GM12878 (cell line): ENCODE data around the gene FAM98C. TPM values are rescaled to one million over a fixed set of nuclear protein-coding genes. Genes with fewer than 3 reads are reported as not detected.

ENCODE experiments used
- ASH2L ChIP-seq: fragments of 300-600, 200-600 bp; sonication (generic); IDR thresholded peaks from 2 replicates; pipeline ENCODE4 v1.6.1; 2017; ENCODE audit warnings: low read depth, mild to moderate bottlenecking, borderline replicate concordance
- BCL11A ChIP-seq: IDR thresholded peaks from 2 replicates; pipeline ENCODE4 v1.6.1; 2011; ENCODE audit warnings: low read depth, low read length
- EED ChIP-seq: sonication (generic); IDR thresholded peaks from 2 replicates; pipeline ENCODE4 v1.6.1; 2016; ENCODE audit warnings: antibody characterized with exemption, low read depth
- EGR1 ChIP-seq, 2 experiments: IDR thresholded peaks; 1 replicate in 1 of 2; 2 replicates in 1 of 2; pipeline ENCODE4 v1.6.1; 2011 to 2012; ENCODE audit warnings: low read depth in 2 of 2, low read length in 2 of 2, borderline replicate concordance in 1 of 2, mild to moderate bottlenecking in 1 of 2, moderate library complexity in 1 of 2
- HDGF ChIP-seq: fragments of 450-650 bp; IDR thresholded peaks from 2 replicates; pipeline ENCODE4 v1.6.1; 2016; ENCODE audit warnings: antibody characterized with exemption
- JUND ChIP-seq: IDR thresholded peaks from 2 replicates; pipeline ENCODE4 v1.6.1; 2012; ENCODE audit warnings: low read depth, mild to moderate bottlenecking, low read length, improper control_type of control experiment, moderate library complexity
- KDM1A ChIP-seq: fragments of 200-600 bp; sonication (generic); IDR thresholded peaks from 2 replicates; pipeline ENCODE4 v1.6.1; 2016; ENCODE audit warnings: borderline replicate concordance
- MEF2B ChIP-seq: fragments of 450-650 bp; IDR thresholded peaks from 2 replicates; pipeline ENCODE4 v1.6.1; 2018; ENCODE audit warnings: mild to moderate bottlenecking, moderate library complexity; ENCODE audit not compliant: partially characterized antibody, poor library complexity, severe bottlenecking
- MYC ChIP-seq: IDR thresholded peaks from 2 replicates; pipeline ENCODE4 v1.6.1; 2011; ENCODE audit warnings: mild to moderate bottlenecking, low read length, moderate library complexity, inconsistent platforms; ENCODE audit not compliant: insufficient read depth, insufficient replicate concordance, insufficient read length, severe bottlenecking
- NFIC ChIP-seq: IDR thresholded peaks from 2 replicates; pipeline ENCODE4 v1.6.1; 2012; ENCODE audit warnings: low read depth, mild to moderate bottlenecking, inconsistent platforms, low read length, moderate library complexity
- NFYA ChIP-seq: IDR thresholded peaks from 2 replicates; pipeline ENCODE4 v1.6.1; 2011; ENCODE audit warnings: low read depth, mild to moderate bottlenecking, low read length, improper control_type of control experiment, borderline replicate concordance
- NR2F1 ChIP-seq: fragments of 450-650 bp; conservative IDR thresholded peaks from 2 replicates; pipeline ENCODE4 v1.6.1; 2017; ENCODE audit warnings: mild to moderate bottlenecking
- RBBP5 ChIP-seq: fragments of 200-600 bp; sonication (generic); conservative IDR thresholded peaks from 2 replicates; pipeline ENCODE4 v1.6.1; 2016
- RELA ChIP-seq: fragments of 450-650 bp; IDR thresholded peaks from 2 replicates; pipeline ENCODE4 v1.8.0; 2014; ENCODE audit warnings: borderline replicate concordance; ENCODE audit not compliant: partially characterized antibody
- SP1 ChIP-seq: IDR thresholded peaks from one replicate; pipeline ENCODE4 v1.6.1; 2011; ENCODE audit warnings: low read depth, low read length
- ZNF217 ChIP-seq: fragments of 450-650 bp; IDR thresholded peaks from 2 replicates; pipeline ENCODE4 v1.6.1; 2017; ENCODE audit warnings: antibody characterized with exemption, mild to moderate bottlenecking
- ZSCAN29 ChIP-seq: fragments of 450-650 bp; IDR thresholded peaks from 2 replicates; pipeline ENCODE4 v1.6.1; 2017; ENCODE audit warnings: mild to moderate bottlenecking, moderate library complexity
- polyA plus RNA-seq, 11 experiments: library from polyadenylated mRNA; depleted of rRNA in 4 of 11; unstranded in 6 of 11; stranded (reverse) in 5 of 11; fragments of >200 nt; fragmentation: Nextera tagmentation in 4 of 11; fragmentation: Illumina TruSeq in 1 of 11; extraction: Ambion mirVana in 4 of 11; extraction: Trizol in 1 of 11; gene quantifications; 1 replicate in 1 of 11; 2 replicates in 10 of 11; pipeline versions ENCODE4 v1.2.1 to v1.2.3, GENCODE V29; 2011 to 2016; ENCODE audit warnings: inconsistent platforms in 2 of 11, missing spikeins in 2 of 11, low read depth in 1 of 11
- total RNA-seq, 4 experiments: library from RNA; depleted of rRNA in 3 of 4; stranded (reverse); fragments of >200 nt in 3 of 4; fragmentation: Illumina TruSeq in 1 of 4; extraction: Trizol in 1 of 4; gene quantifications; 2 replicates each; pipeline versions ENCODE4 v1.2.1 to v1.2.3, GENCODE V29; 2013 to 2021
- TF ChIP-seq, protein P1 (sequence below): IDR thresholded peaks from 2 replicates; pipeline ENCODE4 v1.6.1; 2012; ENCODE audit warnings: low read length, inconsistent platforms
- TF ChIP-seq, protein P2 (sequence below): fragments of 450-650 bp; IDR thresholded peaks from 2 replicates; pipeline ENCODE4 v1.6.1; 2016; ENCODE audit warnings: mild to moderate bottlenecking
- TF ChIP-seq, protein P3 (sequence below): fragments of 450-650 bp; IDR thresholded peaks from 2 replicates; pipeline ENCODE4 v1.6.1; 2017; ENCODE audit warnings: mild to moderate bottlenecking, moderate library complexity
- TF ChIP-seq, protein P4 (sequence below): IDR thresholded peaks from 2 replicates; pipeline ENCODE4 v1.6.1; 2012; ENCODE audit warnings: mild to moderate bottlenecking, low read depth, low read length

FAM98C gene
- total and polyA plus RNA-seq, 10 of the 15 experiments (the other 5 are each of a cell fraction or from before 2014, with no cell fraction given): 1.4 to 17.2 (median 9.5) TPM

DNA sequence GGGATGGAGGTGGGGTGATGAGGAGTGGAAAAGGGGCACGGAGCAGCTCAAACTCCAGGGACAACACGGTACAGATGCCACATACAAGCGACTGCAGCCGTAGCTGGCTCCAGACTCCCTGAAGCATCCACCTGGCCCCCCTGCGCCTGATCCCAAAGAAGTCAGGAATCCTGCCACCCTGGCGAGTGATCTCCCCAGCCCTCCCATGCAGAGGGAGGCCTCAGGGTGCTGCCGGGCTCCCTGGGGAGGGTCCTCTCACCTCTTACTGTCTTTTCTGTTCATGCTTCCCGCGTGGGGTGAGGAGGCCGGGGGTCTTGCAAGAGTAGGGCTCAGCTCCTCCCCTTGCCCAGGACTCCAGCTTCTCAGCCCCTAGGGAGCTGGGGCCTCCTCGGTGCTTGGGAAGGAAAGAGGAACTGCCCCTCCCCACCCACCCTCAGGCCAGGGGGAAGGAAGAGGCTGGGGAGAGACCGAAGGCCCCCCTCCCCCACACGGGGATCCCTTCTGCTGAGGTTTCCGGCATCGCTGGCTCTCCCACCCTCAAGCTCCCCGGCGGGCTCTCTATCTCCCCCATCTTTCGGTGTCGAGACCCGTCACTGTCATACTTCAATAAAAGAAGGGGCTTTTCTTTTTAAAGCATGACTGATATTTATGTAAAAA lies 23.0 kb downstream of the FAM98C start, which contains the start of gene RASGRP4 (continued):
- TF ChIP-seq, protein P1, sequence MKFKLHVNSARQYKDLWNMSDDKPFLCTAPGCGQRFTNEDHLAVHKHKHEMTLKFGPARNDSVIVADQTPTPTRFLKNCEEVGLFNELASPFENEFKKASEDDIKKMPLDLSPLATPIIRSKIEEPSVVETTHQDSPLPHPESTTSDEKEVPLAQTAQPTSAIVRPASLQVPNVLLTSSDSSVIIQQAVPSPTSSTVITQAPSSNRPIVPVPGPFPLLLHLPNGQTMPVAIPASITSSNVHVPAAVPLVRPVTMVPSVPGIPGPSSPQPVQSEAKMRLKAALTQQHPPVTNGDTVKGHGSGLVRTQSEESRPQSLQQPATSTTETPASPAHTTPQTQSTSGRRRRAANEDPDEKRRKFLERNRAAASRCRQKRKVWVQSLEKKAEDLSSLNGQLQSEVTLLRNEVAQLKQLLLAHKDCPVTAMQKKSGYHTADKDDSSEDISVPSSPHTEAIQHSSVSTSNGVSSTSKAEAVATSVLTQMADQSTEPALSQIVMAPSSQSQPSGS: no peak
- TF ChIP-seq MYC (no peak), ZNF217 (no peak), KDM1A (no peak), ZSCAN29 (no peak), SP1 (no peak), NFIC (peak; percentile 35; the same call in 1 of the 2 replicates), MEF2B (peak; percentile 50), EGR1 (IDR thresholded peaks at IDR 0.05; ENCODE audit: borderline replicate concordance in 1 of 2, low read depth in 2 of 2, low read length in 2 of 2) (peak in 1 of 2 experiments; percentile 37; a peak in 1 of 3 replicates), NFYA (no peak), NR2F1 (no peak), HDGF (no peak), RELA (no peak), RBBP5 (no peak), EED (peak; percentile 35; the same call in 1 of the 2 replicates), BCL11A (no peak), ASH2L (no peak), JUND (no peak)
- TF ChIP-seq, protein P2, sequence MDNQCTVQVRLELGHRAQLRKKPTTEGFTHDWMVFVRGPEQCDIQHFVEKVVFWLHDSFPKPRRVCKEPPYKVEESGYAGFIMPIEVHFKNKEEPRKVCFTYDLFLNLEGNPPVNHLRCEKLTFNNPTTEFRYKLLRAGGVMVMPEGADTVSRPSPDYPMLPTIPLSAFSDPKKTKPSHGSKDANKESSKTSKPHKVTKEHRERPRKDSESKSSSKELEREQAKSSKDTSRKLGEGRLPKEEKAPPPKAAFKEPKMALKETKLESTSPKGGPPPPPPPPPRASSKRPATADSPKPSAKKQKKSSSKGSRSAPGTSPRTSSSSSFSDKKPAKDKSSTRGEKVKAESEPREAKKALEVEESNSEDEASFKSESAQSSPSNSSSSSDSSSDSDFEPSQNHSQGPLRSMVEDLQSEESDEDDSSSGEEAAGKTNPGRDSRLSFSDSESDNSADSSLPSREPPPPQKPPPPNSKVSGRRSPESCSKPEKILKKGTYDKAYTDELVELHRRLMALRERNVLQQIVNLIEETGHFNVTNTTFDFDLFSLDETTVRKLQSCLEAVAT: no peak
- TF ChIP-seq, protein P3, sequence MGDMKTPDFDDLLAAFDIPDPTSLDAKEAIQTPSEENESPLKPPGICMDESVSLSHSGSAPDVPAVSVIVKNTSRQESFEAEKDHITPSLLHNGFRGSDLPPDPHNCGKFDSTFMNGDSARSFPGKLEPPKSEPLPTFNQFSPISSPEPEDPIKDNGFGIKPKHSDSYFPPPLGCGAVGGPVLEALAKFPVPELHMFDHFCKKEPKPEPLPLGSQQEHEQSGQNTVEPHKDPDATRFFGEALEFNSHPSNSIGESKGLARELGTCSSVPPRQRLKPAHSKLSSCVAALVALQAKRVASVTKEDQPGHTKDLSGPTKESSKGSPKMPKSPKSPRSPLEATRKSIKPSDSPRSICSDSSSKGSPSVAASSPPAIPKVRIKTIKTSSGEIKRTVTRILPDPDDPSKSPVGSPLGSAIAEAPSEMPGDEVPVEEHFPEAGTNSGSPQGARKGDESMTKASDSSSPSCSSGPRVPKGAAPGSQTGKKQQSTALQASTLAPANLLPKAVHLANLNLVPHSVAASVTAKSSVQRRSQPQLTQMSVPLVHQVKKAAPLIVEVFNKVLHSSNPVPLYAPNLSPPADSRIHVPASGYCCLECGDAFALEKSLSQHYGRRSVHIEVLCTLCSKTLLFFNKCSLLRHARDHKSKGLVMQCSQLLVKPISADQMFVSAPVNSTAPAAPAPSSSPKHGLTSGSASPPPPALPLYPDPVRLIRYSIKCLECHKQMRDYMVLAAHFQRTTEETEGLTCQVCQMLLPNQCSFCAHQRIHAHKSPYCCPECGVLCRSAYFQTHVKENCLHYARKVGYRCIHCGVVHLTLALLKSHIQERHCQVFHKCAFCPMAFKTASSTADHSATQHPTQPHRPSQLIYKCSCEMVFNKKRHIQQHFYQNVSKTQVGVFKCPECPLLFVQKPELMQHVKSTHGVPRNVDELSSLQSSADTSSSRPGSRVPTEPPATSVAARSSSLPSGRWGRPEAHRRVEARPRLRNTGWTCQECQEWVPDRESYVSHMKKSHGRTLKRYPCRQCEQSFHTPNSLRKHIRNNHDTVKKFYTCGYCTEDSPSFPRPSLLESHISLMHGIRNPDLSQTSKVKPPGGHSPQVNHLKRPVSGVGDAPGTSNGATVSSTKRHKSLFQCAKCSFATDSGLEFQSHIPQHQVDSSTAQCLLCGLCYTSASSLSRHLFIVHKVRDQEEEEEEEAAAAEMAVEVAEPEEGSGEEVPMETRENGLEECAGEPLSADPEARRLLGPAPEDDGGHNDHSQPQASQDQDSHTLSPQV: no peak
- TF ChIP-seq, protein P4, sequence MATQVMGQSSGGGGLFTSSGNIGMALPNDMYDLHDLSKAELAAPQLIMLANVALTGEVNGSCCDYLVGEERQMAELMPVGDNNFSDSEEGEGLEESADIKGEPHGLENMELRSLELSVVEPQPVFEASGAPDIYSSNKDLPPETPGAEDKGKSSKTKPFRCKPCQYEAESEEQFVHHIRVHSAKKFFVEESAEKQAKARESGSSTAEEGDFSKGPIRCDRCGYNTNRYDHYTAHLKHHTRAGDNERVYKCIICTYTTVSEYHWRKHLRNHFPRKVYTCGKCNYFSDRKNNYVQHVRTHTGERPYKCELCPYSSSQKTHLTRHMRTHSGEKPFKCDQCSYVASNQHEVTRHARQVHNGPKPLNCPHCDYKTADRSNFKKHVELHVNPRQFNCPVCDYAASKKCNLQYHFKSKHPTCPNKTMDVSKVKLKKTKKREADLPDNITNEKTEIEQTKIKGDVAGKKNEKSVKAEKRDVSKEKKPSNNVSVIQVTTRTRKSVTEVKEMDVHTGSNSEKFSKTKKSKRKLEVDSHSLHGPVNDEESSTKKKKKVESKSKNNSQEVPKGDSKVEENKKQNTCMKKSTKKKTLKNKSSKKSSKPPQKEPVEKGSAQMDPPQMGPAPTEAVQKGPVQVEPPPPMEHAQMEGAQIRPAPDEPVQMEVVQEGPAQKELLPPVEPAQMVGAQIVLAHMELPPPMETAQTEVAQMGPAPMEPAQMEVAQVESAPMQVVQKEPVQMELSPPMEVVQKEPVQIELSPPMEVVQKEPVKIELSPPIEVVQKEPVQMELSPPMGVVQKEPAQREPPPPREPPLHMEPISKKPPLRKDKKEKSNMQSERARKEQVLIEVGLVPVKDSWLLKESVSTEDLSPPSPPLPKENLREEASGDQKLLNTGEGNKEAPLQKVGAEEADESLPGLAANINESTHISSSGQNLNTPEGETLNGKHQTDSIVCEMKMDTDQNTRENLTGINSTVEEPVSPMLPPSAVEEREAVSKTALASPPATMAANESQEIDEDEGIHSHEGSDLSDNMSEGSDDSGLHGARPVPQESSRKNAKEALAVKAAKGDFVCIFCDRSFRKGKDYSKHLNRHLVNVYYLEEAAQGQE: no peak
